ENCODE results near the gene PDIA5. TPM values are rescaled to one million over a fixed set of nuclear protein-coding genes. Genes with fewer than 3 reads are reported as not detected.
A peak's percentile ranks its signal among the peaks of the same experiment; 100 is the strongest.
"Not testable (repeated sequence)": the region's sequence is repeated elsewhere in the genome, so short reads cannot be mapped to it uniquely, and the experiment has no call there.

Gene PDIA5
- total RNA-seq, 1 donor from 2014 or later = 4.8 TPM

DNA sequence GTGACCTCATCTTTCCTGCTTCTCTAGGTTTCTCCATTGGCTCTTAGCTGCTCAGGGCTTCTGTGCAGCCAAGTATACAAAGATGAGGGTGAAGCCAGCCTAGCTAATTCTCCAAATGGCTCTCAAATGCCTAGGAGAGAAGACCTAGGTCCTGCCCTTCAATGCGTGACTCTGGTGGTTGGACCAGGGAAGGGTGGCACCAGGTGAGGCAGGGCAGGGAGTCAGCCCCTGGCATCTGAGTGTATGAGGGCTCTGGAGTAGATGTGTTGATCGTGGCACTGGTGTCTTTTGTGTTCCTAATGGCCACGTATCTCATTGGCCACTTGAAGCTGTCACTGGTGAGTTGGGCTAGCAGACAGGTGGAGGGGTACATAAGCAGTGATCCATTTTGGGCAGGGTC, 59.8 kb downstream of the PDIA5 start:
- DNase-seq (no peak), ATAC-seq (no peak)
- intact Hi-C loops (cut with micrococcal nuclease) = no loop called here

DNA sequence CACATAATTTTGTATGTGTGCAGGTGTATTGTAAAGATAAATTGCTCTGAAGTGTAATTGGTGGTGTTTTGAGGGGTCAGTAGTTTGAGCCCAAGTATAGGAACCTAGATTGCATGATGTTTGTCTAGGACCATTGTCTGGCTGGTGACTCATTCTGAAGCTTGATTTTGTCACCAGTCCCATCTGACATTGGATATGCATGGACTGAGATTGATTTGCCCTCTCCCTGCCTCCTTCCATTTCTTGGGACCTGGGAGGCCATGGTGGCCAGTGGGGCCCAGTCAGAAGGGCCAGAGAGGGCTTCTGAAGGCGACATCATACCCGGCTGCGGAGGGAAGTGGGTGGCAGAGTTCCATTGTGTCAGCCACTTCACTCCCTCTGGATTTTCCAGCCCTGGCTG, 62.3 kb downstream of the PDIA5 start:
- DNase-seq (no peak), ATAC-seq (no peak)
- intact Hi-C loops (cut with micrococcal nuclease) = no loop called here

DNA sequence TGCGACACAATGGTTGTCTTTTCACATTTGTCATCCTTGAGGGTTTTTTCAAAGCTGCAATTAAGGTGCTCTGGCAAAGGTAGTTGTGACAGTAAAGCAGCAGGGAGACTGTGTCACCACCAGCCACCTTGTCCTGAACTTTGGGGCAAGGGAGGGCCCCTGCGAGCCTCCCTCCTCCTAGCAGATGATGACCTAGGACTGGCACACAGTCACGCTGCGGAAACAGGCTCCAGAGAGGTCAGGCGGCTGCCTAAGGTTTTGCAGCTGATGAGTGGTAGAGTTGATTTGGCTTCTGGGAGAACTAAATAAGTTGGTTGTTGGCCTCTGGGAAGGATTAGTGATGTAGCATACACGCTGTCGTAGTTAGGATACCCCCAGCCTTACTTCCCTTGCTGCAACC, 62.7 kb downstream of the PDIA5 start:
- intact Hi-C loops (cut with micrococcal nuclease) = no loop called here
- DNase-seq = no peak
- ATAC-seq = no peak

DNA sequence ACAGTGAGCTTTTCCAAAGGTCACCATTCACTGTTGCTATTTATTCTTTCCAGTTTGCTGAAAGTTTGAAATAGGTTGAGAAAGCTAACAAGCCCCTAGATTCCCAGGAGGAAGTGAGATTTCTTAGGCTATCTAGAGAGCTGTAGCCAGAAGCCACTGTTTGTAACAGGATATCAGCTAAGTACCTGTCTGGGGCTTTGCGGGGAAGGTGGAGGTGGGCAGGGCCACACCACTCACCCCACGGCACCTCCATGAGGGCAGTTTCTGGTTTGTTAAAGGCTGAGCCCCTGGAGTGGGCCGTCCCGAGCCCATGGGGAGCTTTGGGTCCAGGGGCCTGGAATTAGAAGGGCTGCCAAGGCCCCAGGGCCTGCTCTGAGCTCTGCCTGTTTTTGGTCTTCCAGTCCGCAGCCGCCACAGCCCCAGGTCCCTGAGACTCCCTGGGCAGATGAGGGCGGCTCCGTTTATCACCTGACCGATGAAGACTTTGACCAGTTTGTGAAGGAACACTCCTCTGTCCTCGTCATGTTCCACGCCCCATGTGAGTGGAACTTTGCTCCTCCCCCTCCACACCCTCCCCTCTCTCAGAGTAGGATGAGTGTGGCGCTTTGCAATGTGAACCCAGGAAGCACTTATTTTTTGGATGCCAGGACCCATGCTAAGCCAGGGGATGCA, 63.4 kb downstream of the PDIA5 start:
- intact Hi-C loops (cut with micrococcal nuclease) = no loop called here
- DNase-seq (no peak), ATAC-seq (no peak)

DNA sequence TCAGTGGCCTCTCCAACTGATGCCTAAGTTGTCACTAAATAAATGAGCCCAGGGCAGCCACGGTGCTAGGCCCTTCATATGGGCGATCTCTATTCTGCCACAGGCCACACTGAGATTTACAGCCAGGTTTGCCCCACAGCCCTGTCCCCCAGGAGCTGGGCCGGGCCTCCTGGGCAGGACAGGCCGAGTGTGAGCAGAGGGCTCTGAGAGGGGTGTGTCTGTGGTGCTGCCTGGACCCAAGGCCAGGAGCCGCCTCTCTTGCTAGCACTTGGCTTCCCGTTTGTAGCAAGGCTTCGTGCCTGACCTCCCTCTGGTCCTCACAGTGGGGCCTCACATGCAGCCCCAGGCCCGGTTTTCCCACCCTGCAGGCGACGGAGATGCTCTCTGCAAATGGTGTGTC, 67.8 kb downstream of the PDIA5 start:
- intact Hi-C loops (cut with micrococcal nuclease) = no loop called here
- DNase-seq (no peak), ATAC-seq (no peak)

DNA sequence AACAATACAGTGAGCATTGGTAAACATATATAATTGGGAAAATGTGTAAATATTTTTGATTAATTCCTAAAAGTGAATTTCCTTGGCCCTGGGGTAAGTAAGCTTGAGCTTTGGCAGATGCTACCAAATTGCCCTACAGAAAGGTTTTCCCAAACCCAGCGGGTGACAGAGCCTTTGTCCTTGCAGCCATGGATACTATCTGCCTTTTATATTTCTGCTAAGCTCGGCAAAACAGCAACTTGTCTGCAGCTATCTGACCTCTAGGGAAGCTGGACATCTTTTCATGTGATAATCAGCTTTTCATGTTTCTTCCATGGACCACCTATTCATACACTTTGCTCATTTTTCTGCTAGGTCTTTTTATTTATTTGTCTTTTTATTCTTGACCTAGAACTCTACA, 70.2 kb downstream of the PDIA5 start:
- intact Hi-C loops (cut with micrococcal nuclease) = no loop called here
- ATAC-seq (no peak), DNase-seq (no peak)

DNA sequence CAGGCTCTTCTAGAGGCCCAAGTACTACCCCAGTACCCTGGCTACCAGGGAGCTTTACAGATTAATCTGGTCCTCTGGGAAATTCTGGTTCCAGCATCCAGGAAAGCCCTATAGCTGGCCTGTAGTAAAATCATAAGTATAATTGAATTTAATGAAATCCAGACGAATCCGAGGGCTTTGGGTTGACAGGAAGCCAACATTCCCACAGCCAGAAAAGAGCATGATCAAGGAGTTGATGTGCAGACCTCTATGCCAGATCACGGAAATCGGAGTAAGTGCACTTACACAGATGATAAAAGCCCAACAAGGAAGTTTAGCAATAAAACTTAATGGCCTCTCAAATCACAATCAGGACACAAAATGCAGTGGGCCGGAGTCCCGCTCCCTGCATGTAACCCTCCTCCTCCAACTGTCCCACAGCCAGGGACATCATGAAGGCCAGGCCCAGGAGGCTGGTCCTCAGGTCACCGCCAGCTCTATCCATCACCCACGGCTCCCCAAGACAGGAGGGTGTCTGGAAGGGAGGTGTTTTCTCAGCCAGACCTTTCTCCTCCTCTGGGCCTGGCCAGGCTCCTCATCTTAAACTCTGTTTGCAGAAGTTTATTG, 72.1 kb downstream of the PDIA5 start:
- DNase-seq = no peak
- no peak for ATAC-seq
- intact Hi-C loops (cut with micrococcal nuclease) = no loop called here

DNA sequence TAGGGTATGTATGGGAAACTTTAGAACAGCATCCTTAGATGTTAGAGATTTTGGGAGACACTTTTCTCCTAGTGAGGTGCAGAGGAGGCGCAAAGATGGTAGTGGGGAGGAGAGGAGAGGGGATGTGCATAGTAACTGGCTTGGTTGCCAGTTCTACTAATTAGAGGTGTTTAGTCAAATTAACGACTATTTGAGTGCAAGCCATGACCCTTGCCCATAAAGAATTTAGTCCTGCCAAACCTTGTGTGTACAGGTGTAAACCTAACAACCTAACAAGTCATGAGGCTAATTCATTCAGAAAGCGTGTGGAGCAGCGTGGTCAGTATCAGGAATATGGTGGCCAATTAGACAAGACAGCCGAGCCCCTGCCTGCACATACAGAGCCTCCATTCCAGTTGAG, 72.7 kb downstream of the PDIA5 start:
- ATAC-seq = no peak
- no peak for DNase-seq
- intact Hi-C loops (cut with micrococcal nuclease) = no loop called here

DNA sequence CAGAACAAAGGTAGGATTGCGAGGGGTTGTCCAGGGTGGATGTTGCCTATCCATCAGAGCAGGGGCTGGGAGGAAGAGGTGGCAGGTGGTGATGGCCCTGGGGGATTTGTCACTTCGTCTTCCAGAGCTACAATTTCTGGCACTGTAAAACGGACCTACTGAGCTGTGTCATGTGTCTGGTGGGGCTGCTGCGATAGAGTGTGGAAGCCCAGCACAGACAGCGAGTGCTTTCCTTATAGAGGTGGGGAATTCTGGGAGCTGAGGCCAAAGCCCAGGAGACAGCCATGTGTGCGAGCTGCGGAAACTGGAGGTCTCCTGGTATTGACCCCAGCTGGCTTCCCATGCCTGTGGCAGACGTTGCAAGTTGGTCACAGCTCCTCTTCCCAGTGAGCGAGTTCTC, 73.7 kb downstream of the PDIA5 start:
- no peak for ATAC-seq
- DNase-seq = no peak
- intact Hi-C loops (cut with micrococcal nuclease) = no loop called here

DNA sequence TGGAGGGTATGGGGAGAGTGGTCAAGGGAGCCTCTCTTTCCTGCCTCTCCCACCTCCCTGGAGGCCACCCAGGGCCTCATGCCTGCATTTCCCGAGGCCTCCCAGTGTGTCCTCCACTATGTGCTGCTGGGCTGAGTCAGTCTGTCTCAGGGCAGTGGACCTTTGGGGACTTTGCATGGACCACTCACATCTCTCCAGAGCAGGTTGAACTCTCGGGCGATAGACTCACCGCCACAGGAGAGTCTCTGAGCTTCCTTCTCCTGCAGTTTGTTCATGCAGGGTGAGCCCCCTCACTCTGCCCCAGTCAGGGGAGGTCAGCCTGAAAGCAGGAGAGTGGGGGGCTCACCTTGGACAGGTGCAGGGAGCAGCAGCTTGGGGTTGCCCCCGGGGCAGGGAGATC, 74.5 kb downstream of the PDIA5 start:
- intact Hi-C loops (cut with micrococcal nuclease) = no loop called here
- DNase-seq (no peak), ATAC-seq (no peak)

DNA sequence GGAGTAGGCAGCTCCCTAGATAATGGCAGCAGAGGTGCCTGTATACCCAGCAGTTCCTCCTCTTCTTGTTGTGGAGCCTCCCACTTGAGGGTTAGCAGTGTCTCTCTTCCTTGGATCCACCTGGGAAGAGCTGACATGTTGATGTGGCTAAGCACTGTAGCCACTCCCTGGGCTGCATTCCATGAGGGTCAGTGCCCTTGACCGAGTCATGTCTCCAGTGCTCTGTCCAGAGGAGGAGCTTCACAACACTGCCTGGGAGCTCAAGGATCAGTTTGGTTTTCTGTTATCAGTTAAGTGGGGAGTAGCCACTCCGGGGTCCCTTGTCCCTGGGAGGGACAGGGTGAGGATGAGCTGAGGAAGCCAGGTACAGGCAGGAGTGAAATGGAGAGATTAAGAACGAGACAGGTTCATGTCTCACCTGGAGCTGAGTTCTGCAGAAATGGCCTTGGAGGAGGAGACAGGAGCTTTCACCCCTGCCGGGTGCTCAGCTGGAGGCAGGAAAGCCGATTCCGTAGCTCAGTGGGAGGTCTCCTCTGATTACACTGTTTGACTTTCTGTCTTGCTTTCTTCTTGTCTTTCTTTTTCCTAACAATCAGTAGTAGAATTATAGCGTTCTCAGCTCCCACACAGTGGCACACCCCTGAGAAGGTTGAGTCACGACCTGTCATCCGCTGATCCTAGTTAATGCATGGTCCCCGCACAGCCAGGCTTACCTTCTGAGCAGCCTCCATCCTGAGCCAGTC, 77.0 kb downstream of the PDIA5 start:
- DNase-seq (no peak), ATAC-seq (no peak)
- intact Hi-C loops (cut with micrococcal nuclease) = no loop called here

DNA sequence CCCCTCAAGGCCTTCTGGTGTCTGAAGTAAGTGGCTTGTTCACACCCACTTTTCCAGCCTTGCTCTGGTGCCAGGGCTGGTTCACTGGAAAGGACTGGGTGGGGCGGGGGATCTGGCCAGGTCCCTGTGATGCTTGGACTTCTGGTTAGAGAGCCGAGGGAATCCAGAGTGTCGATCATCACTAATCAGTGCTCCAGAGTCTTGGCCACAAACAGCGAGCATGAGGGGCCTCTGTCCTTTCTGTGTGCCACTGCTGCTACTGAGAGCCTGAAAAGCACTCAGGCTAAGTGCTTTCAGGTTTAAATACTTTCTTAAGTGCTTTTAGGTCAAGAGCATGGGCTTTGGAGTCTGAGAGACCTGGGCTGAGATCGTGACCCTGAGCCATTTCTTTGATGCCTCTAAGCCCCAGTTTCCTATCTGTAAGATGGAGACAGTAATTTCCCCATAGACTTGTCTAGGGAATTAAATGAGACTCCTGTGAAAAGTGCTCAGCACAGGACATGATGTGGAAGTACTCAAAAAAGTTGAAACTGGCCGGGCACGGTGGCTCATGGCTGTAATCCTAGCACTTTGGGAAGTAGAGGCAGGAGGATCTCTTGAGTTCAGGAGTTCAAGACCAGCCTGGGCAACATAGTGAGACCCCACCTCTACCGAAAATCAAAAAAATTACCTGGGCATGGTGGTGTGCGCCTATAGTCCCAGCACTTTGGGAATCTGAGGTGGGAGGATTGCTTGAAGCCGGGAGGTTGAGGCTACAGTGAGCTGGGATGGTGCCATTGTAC, 81.1 kb downstream of the PDIA5 start:
- DNase-seq = no peak
- intact Hi-C loops (cut with micrococcal nuclease) = no loop called here
- no peak for ATAC-seq

DNA sequence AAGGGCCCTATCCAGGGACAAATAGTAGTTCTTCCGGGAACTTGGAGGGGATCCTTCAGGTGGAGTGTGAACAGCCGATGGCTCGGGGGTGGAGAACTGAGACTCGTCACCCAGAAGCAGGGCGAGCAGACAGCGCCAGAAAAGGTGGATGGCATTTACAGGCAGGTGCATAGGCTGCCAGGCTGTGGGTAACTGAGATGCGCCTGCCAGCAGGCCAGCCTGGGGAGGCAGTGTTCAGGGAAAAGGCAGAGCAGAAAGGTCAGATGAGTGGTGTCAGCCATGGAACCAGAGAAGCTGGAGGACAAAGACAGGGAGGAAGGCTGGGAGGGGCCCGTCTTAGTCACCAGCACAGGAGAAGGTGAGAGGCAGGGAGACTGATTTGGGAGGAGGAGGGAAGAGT, 81.9 kb downstream of the PDIA5 start:
- ATAC-seq (no peak), DNase-seq (no peak)
- intact Hi-C loops (cut with micrococcal nuclease) = no loop called here

DNA sequence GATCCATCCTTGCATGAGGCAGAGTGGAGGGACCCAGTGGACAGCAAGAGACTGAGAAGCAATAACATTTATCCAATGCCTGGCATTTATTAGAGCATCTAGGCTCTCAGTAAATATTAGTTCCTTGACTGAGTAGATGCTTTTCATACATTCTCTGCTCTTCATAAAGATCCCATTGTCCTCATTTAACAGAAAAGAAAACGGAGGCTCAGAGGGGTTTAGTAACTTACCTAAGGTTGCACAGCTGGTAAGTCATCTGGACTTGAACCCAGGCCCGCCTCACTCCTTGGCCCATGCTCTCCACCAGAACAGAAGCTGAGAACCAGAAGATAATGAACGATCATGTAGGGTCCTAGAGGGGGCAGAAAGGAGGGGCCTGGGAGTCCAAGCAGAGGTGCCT, 82.7 kb downstream of the PDIA5 start:
- DNase-seq (no peak), ATAC-seq (no peak)
- intact Hi-C loops (cut with micrococcal nuclease) = no loop called here

DNA sequence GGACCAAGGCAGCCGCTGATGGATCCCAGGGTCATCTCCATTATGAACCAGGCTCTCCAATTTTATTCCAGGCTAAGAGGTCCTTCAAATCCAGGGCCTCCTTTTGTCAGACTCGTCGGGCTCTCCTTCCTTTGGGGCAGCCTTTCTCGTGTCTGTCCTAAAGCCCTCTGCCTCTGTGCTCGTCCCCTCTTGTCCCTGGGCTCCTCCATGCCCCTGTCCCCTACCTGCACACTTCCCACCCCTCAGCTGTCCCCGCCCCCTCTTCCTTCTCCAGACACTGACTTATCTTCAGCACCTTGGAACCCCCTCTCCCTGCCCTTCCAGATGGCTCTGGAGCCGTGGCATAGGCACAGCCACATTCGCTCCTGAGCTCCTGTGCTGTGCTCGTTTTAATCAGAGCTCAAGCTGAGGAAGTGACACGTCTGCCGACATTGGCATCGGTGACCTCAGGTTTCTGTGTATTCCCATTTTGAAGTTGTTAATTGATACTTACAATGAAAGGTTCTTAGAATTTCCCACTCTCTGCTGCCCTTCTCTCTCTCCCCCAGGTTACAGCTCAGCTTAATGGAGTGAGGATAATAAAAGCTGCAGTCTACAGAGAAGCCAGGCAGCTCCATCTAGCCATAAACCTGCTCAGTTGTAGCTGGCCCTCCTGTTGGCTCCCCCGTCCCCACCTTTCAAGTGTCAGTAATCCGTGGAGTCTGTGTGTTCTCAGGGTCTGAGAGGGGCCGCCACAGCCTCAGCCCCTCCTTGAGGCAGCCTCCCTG, 83.8 kb downstream of the PDIA5 start:
- no peak for DNase-seq
- intact Hi-C loops (cut with micrococcal nuclease) = no loop called here
- ATAC-seq = no peak

DNA sequence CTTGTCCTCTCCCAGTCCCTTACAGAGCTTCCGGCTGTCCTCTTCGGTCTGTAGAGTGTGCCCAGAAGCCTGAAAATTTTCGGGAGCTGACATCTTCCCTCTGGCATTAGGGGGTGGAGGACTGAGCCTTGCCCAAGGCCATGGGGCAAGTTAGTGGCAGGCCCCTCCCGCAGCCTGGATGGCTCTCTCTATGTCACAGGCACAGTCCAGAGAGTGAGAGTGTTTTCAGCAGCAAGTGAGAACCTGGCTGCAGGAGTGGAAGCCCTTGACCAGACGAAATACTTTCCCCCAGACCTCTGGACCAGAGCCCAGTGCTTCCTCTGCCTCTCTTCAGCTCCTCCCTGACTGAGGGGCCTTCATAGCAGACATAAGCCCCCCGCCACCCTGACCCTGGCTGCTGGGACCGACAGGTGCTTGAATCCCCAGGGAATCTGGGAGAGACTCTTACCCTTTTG, 84.5 kb downstream of the PDIA5 start:
- ATAC-seq (peak; percentile 63), DNase-seq (no peak)
- intact Hi-C loops (cut with micrococcal nuclease) = no loop called here

DNA sequence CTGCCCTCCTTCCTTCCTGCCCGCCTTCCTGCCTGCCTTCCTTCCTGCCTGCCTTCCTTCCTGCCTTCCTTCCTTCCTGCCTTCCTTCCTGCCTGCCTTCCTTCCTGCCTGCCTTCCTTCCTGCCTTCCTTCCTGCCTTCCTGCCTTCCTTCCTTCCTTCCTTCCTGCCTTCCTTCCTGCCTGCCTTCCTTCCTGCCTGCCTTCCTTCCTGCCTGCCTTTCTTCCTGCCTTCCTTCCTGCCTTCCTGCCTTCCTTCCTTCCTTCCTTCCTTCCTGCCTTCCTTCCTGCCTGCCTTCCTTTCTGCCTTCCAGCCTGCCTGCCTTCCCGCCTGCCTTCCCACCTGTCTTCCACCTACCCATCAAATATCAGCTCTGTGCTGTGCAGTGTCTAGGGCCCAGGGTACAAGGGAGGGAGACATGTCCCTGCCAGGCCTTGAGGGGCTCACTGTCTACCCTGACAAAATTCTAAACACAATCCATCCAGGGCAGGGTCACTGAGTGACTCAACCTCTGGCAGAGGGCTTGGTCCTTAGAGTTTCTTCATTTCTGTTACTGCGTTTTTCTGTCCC, 85.1 kb downstream of the PDIA5 start:
- DNase-seq; intact Hi-C loops (cut with micrococcal nuclease); ATAC-seq: not testable (repeated sequence)

DNA sequence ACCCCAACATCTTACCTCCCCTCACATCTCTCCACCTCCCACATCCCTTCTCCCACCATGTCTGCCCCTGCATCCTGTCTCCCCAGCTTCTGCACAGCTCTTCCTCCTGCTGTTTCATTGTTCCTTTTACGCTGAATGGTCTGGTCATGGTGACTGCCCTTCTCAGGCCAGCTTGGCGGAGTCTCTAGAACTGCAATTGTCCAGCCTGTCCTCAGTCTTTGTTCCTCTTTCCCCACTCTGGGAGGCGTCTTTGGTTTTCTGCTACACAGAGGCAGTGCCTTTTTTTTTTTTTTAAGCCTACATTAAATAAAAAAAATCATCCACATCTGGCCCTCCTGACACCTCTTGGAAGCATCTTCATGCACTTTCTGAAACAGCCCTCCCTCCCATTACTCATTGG, 85.9 kb downstream of the PDIA5 start:
- intact Hi-C loops (cut with micrococcal nuclease) = no loop called here
- ATAC-seq (peak; percentile 18), DNase-seq (no peak)

Data from left ventricle myocardium superior (tissue), 1 donor.